GM21367 (cell line): Measurements from ENCODE around the gene TSPEAR.

Experiments used
- ATAC-seq: cut with Tn5 transposase; IDR thresholded peaks from one replicate; pipeline ENCODE4 v1.9.1; 2021; ENCODE audit not compliant: unreplicated experiment

The TSPEAR gene

GRCh38 chr21:44723177-44724131, 12.1 kb upstream of the TSPEAR start:
- no peak for ATAC-seq

DNA sequence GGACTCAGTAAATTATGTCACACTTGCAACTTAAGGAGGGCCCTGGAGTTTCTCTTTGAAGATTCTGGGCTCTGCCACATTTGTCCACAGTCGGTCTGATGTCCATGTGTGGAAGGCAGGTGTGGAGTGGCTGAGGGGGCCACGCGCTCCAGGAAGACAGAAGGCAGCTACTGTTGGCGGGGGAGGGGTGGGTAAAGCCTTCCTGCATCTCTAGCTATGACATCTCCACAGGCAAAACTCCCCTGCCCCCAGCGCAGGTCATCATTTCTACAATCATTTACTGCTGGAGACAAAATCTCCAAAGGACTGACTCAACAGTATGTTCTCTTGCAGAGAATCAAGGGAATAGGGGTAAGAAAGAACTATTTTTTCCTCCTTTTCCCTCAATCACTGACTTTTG, 11.4 kb upstream of the TSPEAR start:
- no peak for ATAC-seq

- no peak for ATAC-seq
Observed at GRCh38 chr21:44720170-44720569, 8.8 kb upstream of the TSPEAR start.

DNA sequence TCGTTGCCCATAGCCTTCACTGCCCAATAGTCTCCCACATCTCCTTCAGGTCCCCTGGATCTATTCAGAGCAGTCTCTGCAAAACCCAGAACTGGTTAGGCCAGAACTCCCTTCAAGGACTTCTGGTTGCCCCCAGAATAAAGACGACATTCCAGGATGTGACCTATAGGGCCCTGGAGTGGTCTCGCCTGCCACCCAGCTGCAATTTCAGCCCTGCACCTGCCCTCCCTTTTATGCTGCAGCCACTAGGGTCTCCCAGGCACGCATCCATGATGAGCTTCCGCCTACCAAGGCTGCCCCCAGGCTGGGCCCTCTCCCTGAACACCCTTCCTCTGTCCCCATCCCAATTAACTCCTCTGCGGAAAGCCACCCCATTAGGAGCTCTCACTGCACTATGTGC, 7.2 kb upstream of the TSPEAR start:
- ATAC-seq: no peak

GRCh38 chr21:44718093-44718492, 6.7 kb upstream of the TSPEAR start:
- no peak for ATAC-seq

- no peak for ATAC-seq
Observed at GRCh38 chr21:44716984-44717383, 5.6 kb upstream of the TSPEAR start.

DNA sequence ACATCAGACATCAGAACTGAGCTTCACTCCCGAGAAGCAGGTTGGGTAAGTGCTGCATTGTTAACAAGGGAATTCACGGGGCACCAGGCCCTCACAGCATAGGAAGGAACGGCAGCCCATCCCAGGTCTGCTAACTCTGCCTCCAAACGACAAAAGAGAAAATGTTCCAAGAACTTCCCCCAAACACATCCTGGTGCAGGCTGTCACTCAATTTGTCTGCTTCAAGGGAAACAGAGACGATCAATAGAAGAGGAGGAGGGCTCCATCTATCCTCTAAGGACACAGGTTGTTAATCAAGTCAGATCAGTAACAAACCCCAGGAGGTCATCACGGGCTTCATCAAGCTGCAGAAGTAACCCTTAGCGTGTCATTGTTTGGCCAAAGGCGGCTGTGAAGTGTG, 3.5 kb upstream of the TSPEAR start:
- ATAC-seq: no peak

GRCh38 chr21:44713846-44714245, 2.5 kb upstream of the TSPEAR start:
- no peak for ATAC-seq

- no peak for ATAC-seq
Observed at GRCh38 chr21:44713130-44713529, 1.8 kb upstream of the TSPEAR start.

DNA sequence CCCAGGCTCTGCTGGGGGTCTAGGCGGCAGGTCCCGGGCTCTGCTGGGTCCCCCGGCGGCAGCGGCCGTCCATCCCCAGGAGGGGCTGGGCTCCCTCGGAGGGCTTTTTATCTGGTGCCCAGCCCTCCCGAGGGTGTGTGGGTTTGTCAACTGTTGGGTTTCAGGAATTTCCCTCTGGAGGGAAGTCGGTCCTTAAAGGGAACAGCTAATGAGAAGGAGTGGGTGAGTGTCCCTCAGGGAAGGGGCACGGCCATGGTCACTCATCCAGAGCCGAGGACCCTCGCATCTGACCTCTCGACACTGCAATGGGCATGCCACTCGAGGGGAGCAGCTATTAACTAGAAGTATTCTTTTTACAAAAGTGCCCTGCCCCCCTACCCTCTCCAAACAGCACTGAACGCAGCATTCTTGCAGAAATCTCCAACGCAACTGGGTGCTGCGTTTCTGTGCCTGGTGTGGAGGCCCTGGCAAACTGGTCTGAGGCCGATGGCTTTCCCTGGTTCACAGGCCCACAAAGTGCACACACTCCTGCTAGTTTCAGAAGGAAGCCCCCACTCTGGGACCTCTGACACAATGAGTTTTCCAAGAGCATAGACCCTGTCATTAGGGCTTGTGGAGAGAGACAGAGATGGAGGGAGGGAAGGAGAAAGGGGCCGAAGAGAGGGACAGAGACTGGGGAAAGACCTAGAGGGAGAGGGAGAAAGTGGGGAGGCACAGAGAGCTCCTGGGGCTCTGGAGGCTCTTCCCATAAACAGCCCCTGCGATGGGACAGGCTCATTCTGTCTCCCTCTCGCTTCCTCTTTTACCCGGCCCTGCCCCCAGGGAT, 1.0 kb upstream of the TSPEAR start:
- no peak for ATAC-seq

- no peak for ATAC-seq
Observed at GRCh38 chr21:44710756-44711326, 531 bp downstream of the TSPEAR start.

DNA sequence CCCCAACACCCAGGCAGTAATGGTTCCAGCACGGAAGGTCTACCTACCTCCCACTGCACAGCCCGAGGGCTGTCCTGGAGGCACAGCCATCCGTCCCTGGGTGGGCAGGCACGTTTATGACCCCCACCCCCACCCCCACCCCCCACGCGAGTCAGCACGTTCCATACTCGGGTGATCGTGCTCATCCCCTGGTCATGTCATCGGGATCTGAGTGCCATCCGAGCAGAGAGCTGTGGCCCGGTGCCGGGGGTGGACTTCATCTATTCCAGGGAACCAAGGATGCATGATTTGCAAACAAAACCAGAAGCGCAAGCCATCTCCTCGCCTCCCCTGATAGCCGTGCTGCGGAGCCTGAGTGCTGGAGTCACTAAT, 1.1 kb downstream of the TSPEAR start:
- ATAC-seq: no peak

DNA sequence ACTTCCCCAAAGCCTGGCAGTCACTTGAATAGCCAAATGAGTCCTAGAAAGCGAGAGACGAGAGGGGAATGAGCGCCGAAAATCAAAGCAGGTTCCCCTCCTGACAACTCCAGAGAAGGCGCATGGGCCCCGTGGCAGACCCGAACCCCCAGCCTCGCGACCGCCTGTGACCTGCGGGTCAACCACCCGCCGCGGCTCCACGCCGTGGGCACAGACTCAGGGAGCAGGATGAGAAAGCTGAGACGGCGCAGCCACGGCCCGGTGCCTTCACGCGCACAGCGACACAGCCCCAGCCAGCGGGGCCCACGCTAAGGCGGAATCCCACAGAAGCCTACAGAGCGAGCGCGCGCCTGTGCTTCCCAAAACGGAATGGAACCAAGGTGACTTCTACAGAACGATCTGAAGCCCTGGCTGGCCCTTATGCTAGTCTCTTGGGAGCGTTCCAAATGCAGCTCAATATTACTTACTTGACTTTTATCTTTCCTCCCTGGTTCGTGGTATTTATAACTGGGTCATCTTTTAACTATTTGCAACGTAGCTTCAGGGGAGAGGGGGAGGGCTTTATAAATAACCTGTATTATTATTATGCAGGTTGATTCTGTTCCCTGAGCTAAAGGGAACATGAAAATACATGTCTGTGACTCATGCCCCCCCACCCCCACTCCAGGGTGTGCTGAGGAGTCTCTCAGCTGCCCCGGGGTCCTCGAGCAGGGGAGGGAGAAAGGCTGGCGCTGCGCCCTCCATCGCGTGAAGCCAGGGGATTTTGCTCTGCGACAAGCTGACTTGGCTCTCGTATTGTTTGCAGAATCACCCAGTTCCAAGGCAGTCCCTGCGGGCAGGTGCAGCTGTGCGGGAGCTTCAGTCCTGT, 1.7 kb downstream of the TSPEAR start:
- no peak for ATAC-seq

- ATAC-seq: no peak
Observed at GRCh38 chr21:44708866-44709425, 2.4 kb downstream of the TSPEAR start.

DNA sequence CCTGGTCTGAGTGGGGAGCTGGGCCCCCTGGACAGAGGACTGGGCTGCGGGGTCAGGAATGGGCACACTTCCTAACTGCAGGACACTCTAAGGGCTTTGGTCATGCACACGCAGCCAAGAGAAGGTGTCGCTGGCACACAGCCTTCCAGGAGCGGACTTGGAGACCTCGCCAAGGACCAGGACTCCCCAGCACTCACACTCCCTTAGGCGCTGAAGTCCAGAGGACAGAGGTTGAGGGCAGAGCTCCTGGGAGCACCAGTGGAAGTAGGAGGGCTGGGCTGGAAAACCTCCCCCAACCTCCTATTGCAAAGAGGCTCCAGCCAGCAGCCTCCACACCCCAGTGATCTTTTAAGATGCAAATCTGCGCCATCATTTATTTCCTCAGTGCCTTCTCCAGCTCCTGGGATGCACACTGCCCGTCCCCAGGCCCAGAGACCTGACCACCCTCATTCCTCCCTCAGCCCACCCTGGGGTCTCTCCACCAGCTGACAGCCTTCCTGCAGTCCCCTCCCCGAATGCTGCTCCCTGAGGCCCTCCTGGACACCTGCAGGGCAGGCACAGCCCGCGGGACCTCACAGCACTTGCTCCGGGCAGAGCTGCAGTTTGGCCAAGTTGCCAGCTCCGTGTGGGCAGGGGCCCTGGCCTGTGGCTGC, 3.0 kb downstream of the TSPEAR start:
- no peak for ATAC-seq

GRCh38 chr21:44706706-44707581, 4.4 kb downstream of the TSPEAR start:
- ATAC-seq: no peak

DNA sequence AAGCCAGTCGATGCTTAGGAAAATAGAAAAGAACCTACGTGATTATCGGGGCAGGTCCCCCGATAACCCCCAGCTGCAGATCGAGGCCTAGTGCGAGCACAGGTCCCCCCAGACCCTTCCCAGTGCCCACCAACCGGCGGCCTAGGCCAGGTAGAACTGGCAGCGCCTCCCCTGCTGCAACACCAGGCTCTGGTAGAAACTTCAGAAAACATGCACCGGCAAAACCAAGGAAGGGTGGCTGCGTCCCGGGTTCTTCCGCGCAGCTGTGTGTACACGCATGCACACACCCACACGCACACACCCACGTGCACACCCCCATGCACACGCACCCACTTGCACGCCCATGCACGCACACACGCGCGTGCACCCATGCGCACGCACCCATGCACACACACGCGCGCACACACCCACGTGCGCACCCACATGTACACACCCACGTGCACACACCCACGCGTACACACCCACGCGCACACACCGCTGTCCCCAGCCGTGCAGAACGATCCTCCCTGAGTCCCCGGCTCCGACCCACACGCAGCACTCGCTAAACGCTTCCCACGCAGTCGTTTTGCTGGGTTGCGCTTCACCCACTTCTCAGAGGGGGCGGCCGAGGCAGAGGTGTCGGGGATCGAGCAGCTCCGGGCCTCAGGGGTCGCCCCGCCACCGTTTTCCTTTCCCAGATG, 5.2 kb downstream of the TSPEAR start:
- ATAC-seq: no peak

DNA sequence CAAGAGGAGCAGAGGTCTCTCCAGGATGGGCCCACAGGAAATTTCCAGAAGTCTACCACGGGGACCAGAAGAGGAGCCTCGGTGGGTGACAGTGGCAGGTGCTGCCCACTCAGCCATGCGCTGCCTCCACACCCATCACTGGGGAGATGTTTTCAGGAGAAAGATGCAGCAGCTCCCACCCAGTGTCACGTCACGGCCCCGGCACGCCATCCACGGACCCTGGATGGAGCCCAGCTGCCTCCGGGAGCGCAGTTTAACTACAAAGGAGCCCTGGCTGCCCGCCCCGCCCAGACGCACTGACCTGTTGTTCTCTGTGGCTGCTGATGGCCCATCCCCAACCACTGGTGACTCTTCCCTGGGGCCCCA, 6.8 kb downstream of the TSPEAR start:
- no peak for ATAC-seq
